DMS153 (cell line): ENCODE results near the gene PPA1.
"Not testable (repeated sequence)": the region's sequence is repeated elsewhere in the genome, so short reads cannot be mapped to it uniquely, and the experiment has no call there.

ENCODE experiments used
- DNase-seq: peaks from one replicate; lab custom pipeline; 2025; lab: John Stamatoyannopoulos, UW

The PPA1 gene

DNA sequence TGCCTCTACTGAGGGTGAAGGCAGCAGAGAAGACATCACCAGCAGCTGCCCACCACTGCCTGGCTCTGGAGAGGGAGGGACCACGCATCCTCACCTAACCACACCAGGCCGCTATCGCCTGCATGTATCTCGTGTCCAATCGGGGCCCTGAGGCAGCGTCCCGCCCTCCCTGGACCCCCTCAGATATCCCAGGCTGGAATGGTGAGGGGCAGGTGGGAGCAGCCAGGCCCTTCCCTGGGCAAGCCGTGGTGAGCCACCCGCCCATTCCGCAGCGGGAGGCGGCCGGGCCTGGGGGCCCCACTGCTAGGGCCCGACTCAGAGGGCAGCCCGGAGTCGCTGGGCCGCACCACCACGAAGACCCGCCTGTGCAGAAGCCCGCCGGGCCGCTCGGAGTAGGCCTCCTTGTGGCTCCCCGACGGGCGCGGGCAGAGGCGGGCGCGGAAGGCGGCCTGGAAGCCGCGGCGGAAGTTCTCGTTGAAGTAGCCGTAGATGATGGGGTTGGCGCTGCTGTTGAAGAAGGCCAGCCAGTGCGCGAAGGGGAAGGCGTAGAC is 21.6 kb upstream of the PPA1 start:
- no peak for DNase-seq

- no peak for DNase-seq
These were observed 20.9 kb upstream of the PPA1 start for GRCh38 chr10:70253878-70254765.

GRCh38 chr10:70250961-70251680 is 17.9 kb upstream of the PPA1 start:
- no peak for DNase-seq

DNA sequence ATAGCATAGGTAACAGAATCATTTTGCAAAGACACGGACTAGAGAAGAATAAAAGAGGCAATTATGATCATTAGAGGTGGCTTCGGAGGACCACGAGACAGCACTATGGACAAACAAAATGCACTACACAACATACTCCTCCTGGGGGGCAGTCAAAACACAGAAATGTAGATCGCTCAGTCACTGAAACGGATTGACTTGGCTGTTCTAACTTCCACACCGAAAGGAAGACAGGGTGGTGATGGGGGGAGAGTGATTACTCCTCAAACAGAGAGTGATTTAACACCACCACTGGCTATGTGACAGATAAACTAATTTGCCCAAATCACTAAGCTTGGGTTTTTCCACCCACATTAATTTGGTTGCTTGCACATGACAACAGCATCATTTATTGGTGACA is 14.1 kb upstream of the PPA1 start:
- no peak for DNase-seq

GRCh38 chr10:70241081-70241480 is 7.9 kb upstream of the PPA1 start:
- no peak for DNase-seq

- not testable (repeated sequence) for DNase-seq
These were observed 6.8 kb upstream of the PPA1 start for GRCh38 chr10:70239986-70240385.

- not testable (repeated sequence) for DNase-seq
These were observed 6.1 kb upstream of the PPA1 start for GRCh38 chr10:70239077-70239976.

GRCh38 chr10:70237958-70238536 is 4.8 kb upstream of the PPA1 start:
- DNase-seq = not testable (repeated sequence)

- no peak for DNase-seq
These were observed 1.6 kb upstream of the PPA1 start for GRCh38 chr10:70234668-70235447.

- DNase-seq = no peak
These were observed 691 bp upstream of the PPA1 start for GRCh38 chr10:70233939-70234300.

DNA sequence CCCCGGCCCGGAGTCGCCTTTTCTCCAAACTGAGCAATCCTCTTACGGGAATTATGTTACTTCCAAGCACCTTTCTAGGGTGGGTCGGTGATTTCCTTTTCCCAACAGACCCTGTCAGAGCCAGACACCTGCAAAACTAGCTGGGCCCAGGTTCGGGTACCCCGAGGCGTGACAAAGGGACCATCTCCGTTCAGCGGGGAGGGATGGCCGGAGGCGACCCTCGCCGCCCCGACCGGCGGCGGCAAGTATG is 445 bp downstream of the PPA1 start:
- no peak for DNase-seq

- no peak for DNase-seq
These were observed 922 bp downstream of the PPA1 start for GRCh38 chr10:70232155-70232858.

- DNase-seq = no peak
These were observed 4.7 kb downstream of the PPA1 start for GRCh38 chr10:70228491-70228890.

DNA sequence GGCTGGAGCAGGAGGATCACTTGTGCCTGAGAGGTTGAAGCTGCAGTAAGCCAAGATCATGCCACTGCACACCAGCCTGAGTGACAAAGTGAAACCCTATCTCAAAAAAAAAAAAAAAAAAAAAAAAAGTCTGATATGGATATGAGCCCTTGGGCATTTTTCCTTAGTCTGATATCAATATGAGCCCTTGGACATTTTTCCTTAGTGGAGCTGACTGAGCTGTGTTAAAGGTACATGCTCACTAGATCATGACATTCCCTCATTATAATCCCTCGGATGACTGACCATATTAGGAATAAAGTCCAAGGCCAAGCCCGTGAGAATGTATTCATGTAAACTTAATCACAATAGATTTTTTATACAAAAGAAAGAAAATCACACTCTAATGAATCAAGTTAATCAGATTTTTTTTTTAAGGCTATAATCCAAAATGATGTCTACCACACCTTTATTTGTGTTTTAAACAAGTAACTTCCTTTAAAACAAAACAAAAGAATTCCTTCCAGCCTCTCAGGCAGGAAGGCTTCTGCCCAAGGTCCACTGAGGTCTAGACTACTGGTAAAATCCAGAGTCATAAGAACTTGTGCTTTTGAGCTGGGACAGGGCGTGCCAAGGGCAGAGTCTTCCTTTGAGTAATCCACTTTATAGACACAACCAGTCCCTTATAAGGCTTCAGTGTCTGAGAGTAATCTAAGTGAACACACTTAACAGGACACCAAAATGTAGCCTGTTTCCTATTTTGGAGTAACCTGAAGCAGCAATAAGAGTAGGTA is 5.5 kb downstream of the PPA1 start:
- DNase-seq = no peak

DNA sequence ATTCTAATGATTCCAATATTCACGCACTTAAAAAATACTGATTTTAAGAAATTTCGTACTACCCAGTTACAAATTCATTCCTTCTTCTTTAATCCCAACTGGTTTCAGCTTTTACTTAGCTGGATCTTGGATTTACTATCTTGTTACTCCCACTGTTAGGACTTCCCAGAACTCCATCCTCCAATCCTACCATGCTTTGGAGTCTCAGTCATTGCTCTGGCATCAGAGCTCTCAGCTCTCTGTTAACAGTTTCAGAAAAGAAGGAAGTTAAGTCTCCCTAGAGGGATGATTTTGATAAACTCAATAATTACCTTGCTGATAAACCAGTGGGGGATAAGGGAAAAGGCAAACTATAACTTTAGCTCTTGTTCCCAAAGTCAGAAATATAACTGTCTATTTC is 9.5 kb downstream of the PPA1 start:
- DNase-seq = no peak

DNA sequence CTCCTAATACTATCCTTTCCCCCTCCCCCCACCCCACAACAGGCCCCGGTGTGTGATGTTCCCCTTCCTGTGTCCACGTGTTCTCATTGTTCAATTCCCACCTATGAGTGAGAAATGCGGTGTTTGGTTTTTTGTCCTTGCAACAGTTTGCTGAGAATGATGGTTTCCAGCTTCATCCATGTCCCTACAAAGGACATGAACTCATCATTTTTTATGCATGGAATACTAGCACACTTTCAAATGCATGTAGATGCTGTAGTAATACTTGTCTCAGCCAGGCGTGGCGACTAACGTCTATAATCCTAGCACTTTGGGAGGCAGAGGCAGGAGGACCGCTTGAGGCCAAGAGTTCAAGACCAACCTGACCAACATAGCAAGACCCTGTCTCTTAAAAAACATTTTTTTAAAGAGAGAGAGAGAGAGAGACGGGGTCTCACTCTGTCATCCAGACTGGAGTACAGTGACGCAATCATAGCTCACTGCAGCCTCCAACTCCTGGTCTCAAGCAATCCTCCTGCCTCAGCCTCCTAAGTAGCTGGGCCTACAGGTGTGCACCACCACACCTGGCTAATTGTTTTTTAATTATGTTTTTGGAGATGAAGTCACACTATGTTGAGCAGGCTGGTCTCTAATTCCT is 10.3 kb downstream of the PPA1 start:
- not testable (repeated sequence) for DNase-seq

DNA sequence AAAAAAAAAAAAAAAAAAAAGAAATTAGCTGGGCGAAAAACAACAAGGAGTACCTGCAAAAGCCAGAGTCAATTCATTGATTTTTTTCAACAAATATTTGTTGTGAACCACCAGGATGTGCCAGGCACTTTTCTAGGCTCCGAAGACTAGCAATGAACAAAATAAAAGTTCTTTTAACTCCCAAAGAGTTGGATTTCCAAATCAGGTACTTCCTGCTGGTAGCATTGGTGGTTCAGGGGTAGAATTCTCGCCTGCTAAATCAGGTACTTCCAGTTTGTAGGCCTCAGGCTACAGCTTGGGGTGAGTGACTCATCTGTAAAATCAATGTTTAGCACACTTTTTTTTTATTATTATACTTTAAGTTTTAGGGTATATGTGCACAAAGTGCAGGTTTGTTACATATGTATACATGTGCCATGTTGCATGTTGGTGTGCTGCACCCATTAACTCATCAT is 10.9 kb downstream of the PPA1 start:
- no peak for DNase-seq

DNA sequence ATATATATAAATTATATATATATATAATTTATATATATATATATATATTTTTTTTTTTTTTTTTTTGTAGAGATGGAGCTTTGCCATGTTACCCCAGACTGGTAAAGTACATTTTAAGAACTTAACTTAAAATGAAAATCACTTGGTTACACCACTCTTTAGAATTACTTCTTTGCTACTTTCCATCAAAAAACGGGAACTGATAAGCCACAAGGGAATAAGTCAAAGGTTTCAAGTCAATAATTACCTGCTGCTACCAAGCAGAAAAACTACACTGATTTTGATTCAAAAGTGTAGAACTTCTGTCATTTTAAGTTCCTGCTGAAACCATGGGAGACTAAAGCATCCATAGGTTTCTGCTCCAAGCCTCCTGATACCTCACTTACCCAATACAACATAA is 12.2 kb downstream of the PPA1 start:
- no peak for DNase-seq

GRCh38 chr10:70212879-70213278 is 20.4 kb downstream of the PPA1 start:
- DNase-seq = no peak
